Measurements from ENCODE around the gene ELL2. TPM values are rescaled to one million over a fixed set of nuclear protein-coding genes. Genes with fewer than 3 reads are reported as not detected.

Gene ELL2
- polyA plus RNA-seq, 1 experiment: 131 TPM

- Histone ChIP-seq H3K27me3 (ENCODE audit: control insufficient read depth, insufficient read depth, low read length) (no peaks in the 10 kb centered on the region), H3K4me3 (ENCODE audit: low read depth, low read length) (no peak overlapping the region), H3K9me3 (ENCODE audit: control insufficient read depth, insufficient read depth, low read length) (no peaks in the 10 kb centered on the region), H3K27ac (ENCODE audit: low read depth, low read length) (no peak overlapping the region)
- DNase-seq (ENCODE audit: low read depth, low spot score): no peak
- ChIA-PET POLR2A (no interaction called here), CTCF (no interaction called here)
- no peak for TF ChIP-seq CTCF (IDR thresholded peaks at IDR 0.05; ENCODE audit: low read depth, low read length)
Observed at GRCh38 chr5:95985249-95985648, 23.6 kb upstream of the ELL2 start.

GRCh38 chr5:95984287-95984938 is 22.8 kb upstream of the ELL2 start:
- Histone ChIP-seq H3K4me3 (ENCODE audit: low read depth, low read length) (no peak overlapping the region), H3K9me3 (ENCODE audit: control insufficient read depth, insufficient read depth, low read length) (no peaks in the 10 kb centered on the region), H3K27ac (ENCODE audit: low read depth, low read length) (no peak overlapping the region), H3K27me3 (ENCODE audit: control insufficient read depth, insufficient read depth, low read length) (no peaks in the 10 kb centered on the region)
- POLR2A ChIA-PET: no interaction called here
- no peak for DNase-seq (ENCODE audit: low read depth, low spot score)
- TF ChIP-seq CTCF (IDR thresholded peaks at IDR 0.05; ENCODE audit: low read depth, low read length): no peak
- CTCF ChIA-PET: interaction anchor here (0.6 kb wide), 1 partner anchor 26 kb away, joined by 3 read pairs; no protein-coding TSS in a partner anchor

GRCh38 chr5:95983509-95983908 is 21.9 kb upstream of the ELL2 start:
- H3K9me3 ChIP-seq (ENCODE audit: control insufficient read depth, insufficient read depth, low read length): no peaks in the 10 kb centered on the region
- H3K4me3 ChIP-seq (ENCODE audit: low read depth, low read length): no peak overlapping the region
- CTCF ChIA-PET: interaction anchor here (0.6 kb wide), 1 partner anchor 25 kb away, joined by 3 read pairs; no protein-coding TSS in a partner anchor
- H3K27me3 ChIP-seq (ENCODE audit: control insufficient read depth, insufficient read depth, low read length): no peaks in the 10 kb centered on the region
- no peak for DNase-seq (ENCODE audit: low read depth, low spot score)
- POLR2A ChIA-PET: no interaction called here
- no peak overlapping the region for H3K27ac ChIP-seq (ENCODE audit: low read depth, low read length)
- TF ChIP-seq CTCF (IDR thresholded peaks at IDR 0.05; ENCODE audit: low read depth, low read length): no peak

- Histone ChIP-seq H3K27me3 (ENCODE audit: control insufficient read depth, insufficient read depth, low read length) (no peaks in the 10 kb centered on the region), H3K27ac (ENCODE audit: low read depth, low read length) (no peak overlapping the region), H3K4me3 (ENCODE audit: low read depth, low read length) (no peak overlapping the region), H3K9me3 (ENCODE audit: control insufficient read depth, insufficient read depth, low read length) (no peaks in the 10 kb centered on the region)
- ChIA-PET CTCF (no interaction called here), POLR2A (no interaction called here)
- no peak for TF ChIP-seq CTCF (IDR thresholded peaks at IDR 0.05; ENCODE audit: low read depth, low read length)
- no peak for DNase-seq (ENCODE audit: low read depth, low spot score)
Observed at GRCh38 chr5:95983080-95983479, 21.4 kb upstream of the ELL2 start.

- H3K4me3 ChIP-seq (ENCODE audit: low read depth, low read length): no peak overlapping the region
- no peaks in the 10 kb centered on the region for H3K9me3 ChIP-seq (ENCODE audit: control insufficient read depth, insufficient read depth, low read length)
- no peak for DNase-seq (ENCODE audit: low read depth, low spot score)
- no peaks in the 10 kb centered on the region for H3K27me3 ChIP-seq (ENCODE audit: control insufficient read depth, insufficient read depth, low read length)
- ChIA-PET CTCF (interaction anchor here (0.6 kb wide), 1 partner anchor 134 kb away, joined by 3 read pairs; no protein-coding TSS in a partner anchor), POLR2A (no interaction called here)
- H3K27ac ChIP-seq (ENCODE audit: low read depth, low read length): no peak overlapping the region
- no peak for TF ChIP-seq CTCF (IDR thresholded peaks at IDR 0.05; ENCODE audit: low read depth, low read length)
Observed at GRCh38 chr5:95976606-95977005, 15.0 kb upstream of the ELL2 start.
